Endothelial cell of umbilical vein (primary cell): Measurements from ENCODE around the gene PTBP2. TPM values are rescaled to one million over a fixed set of nuclear protein-coding genes. Genes with fewer than 3 reads are reported as not detected.

Experiments
- BruUV-seq: library from RNA; stranded (reverse); fragments of 400-500 nt; replicated peaks from 2 replicates; lab custom pipeline; 2021; lab: Mats Ljungman, UMichigan
- CTCF ChIA-PET: fragments of 300-600, 350-600 bp; sonication (Branson Sonifier 250); formaldehyde crosslinking; loops from one replicate; lab custom pipeline; 2021; ENCODE audit warnings: antibody characterized with exemption, inconsistent platforms; lab: Charles Lee
- POLR2A ChIA-PET: fragments of 300-600, 350-600 bp; sonication (Branson Sonifier 250); formaldehyde crosslinking; loops from one replicate; lab custom pipeline; 2021; ENCODE audit warnings: antibody characterized with exemption, inconsistent platforms; lab: Charles Lee
- DNase-seq: peaks from one replicate; pipeline ENCODE4 v3.0.0-alpha.2; 2011; ENCODE audit warnings: low read depth, low spot score
- FAIRE-seq: peaks from 2 replicates; lab custom pipeline; 2011; peaks lifted over from hg19 to GRCh38; lab: Jason Lieb, UNC
- H2AFZ ChIP-seq: 2 replicates; pipeline ENCODE4 v1.6.0; 2012; ENCODE audit warnings: low read depth, low read length, control low read depth, inconsistent platforms
- H3K27ac ChIP-seq: 2 replicates; pipeline ENCODE4 v1.5.1; 2011; ENCODE audit warnings: low read depth, mild to moderate bottlenecking, control low read depth, low read length, moderate library complexity; ENCODE audit not compliant: insufficient read depth
- H3K27me3 ChIP-seq, 2 experiments: 2 replicates each; pipeline versions ENCODE4 v1.6.0 to v1.6.1; 2011; ENCODE audit warnings: low read length in 2 of 2, mixed read lengths in 1 of 2; ENCODE audit not compliant: control insufficient read depth in 2 of 2, insufficient read depth in 2 of 2
- H3K36me3 ChIP-seq, 2 experiments: 2 replicates in 1 of 2; 3 replicates in 1 of 2; pipeline ENCODE4 v1.5.1; 2011; ENCODE audit warnings: low read length in 2 of 2, mild to moderate bottlenecking in 1 of 2, moderate library complexity in 1 of 2; ENCODE audit not compliant: control insufficient read depth in 2 of 2, insufficient read depth in 2 of 2; ENCODE audit errors: extremely low read depth in 1 of 2
- H3K4me1 ChIP-seq: 3 replicates; pipeline ENCODE4 v1.5.1; 2011; ENCODE audit warnings: mild to moderate bottlenecking, low read length; ENCODE audit not compliant: control insufficient read depth, insufficient read depth; ENCODE audit errors: extremely low read depth
- H3K4me2 ChIP-seq: 2 replicates; pipeline ENCODE4 v1.6.1; 2011; ENCODE audit warnings: low read length, control low read depth, mixed read lengths; ENCODE audit not compliant: insufficient read depth
- H3K4me3 ChIP-seq, 3 experiments: fragments of 200-600 bp in 1 of 3; sonication (generic), shearing (Covaris generic) in 1 of 3; replicated peaks in 1 of 3; 2 replicates each; pipeline ENCODE4 v1.5.1; 2011 to 2016; ENCODE audit warnings: control low read depth in 3 of 3, low read length in 3 of 3, mild to moderate bottlenecking in 2 of 3, inconsistent platforms in 1 of 3, low read depth in 1 of 3, moderate library complexity in 1 of 3; ENCODE audit not compliant: insufficient read depth in 1 of 3
- H3K79me2 ChIP-seq: 2 replicates; pipeline ENCODE4 v1.6.0; 2012; ENCODE audit warnings: low read length, inconsistent platforms; ENCODE audit not compliant: control insufficient read depth, insufficient read depth
- H3K9ac ChIP-seq: replicated peaks from 2 replicates; pipeline ENCODE3; 2011; ENCODE audit warnings: low read length, control low read depth; ENCODE audit not compliant: insufficient read depth; ENCODE audit errors: extremely low read depth
- H3K9me1 ChIP-seq: replicated peaks from 3 replicates; pipeline ENCODE4 v1.6.0; 2011; ENCODE audit warnings: mild to moderate bottlenecking, low read length; ENCODE audit not compliant: control insufficient read depth, insufficient read depth; ENCODE audit errors: extremely low read depth
- H3K9me3 ChIP-seq: replicated peaks from 2 replicates; pipeline ENCODE4 v1.5.1; 2012; ENCODE audit warnings: low read length, inconsistent platforms; ENCODE audit not compliant: control insufficient read depth, insufficient read depth
- H4K20me1 ChIP-seq: replicated peaks from 2 replicates; pipeline ENCODE3; 2011; ENCODE audit warnings: mild to moderate bottlenecking, low read length; ENCODE audit not compliant: control insufficient read depth, insufficient read depth; ENCODE audit errors: extremely low read depth
- EZH2 ChIP-seq: IDR thresholded peaks from 2 replicates; pipeline ENCODE4 v1.6.1; 2012; ENCODE audit warnings: borderline replicate concordance, low read depth, mild to moderate bottlenecking, moderate library complexity, low read length, inconsistent platforms; ENCODE audit not compliant: severe bottlenecking
- FOS ChIP-seq: IDR thresholded peaks from 2 replicates; pipeline ENCODE4 v1.6.1; 2011; ENCODE audit warnings: mild to moderate bottlenecking, low read length, moderate library complexity, borderline replicate concordance; ENCODE audit not compliant: insufficient read depth
- GATA2 ChIP-seq: IDR thresholded peaks from 2 replicates; pipeline ENCODE4 v1.7.0; 2011; ENCODE audit warnings: low read depth, mild to moderate bottlenecking, moderate library complexity, mixed read lengths, low read length; ENCODE audit not compliant: insufficient read length, insufficient read depth
- JUN ChIP-seq: IDR thresholded peaks from 2 replicates; pipeline ENCODE4 v1.6.1; 2011; ENCODE audit warnings: borderline replicate concordance, low read depth; ENCODE audit not compliant: insufficient read length, insufficient read depth
- MYC ChIP-seq: IDR thresholded peaks from one replicate; pipeline ENCODE4 v1.6.1; 2011; ENCODE audit warnings: mild to moderate bottlenecking, low read depth, low read length
- POLR2A ChIP-seq: IDR thresholded peaks from 2 replicates; pipeline ENCODE4 v1.6.1; 2012; ENCODE audit warnings: low read depth, mild to moderate bottlenecking, control low read depth, low read length
- POLR2AphosphoS5 ChIP-seq: IDR thresholded peaks from 2 replicates; pipeline ENCODE4 v1.6.1; 2012; ENCODE audit warnings: low read depth, mild to moderate bottlenecking, control low read depth, low read length, moderate library complexity; ENCODE audit not compliant: insufficient read depth
- dilution Hi-C: fragments of 300-500 bp; cut with MboI; formaldehyde crosslinking; loops from one replicate; pipeline ENCODE4 v1.15.0; 2019; ENCODE audit warnings: low sequenced_read_pairs; ENCODE audit not compliant: extremely low pct_ligation_motif_present
- intact Hi-C: fragments of 100-400 bp; cut with micrococcal nuclease; formaldehyde crosslinking; loops from one replicate; pipeline ENCODE4 v1.10.0; 2022
- polyA plus RNA-seq, 4 experiments: library from polyadenylated mRNA; depleted of rRNA in 3 of 4; stranded (reverse) in 3 of 4; unstranded in 1 of 4; fragments of >200 nt; gene quantifications; 2 replicates each; pipeline versions ENCODE4 v1.2.1 to v1.2.3, GENCODE V29; 2011 to 2012; ENCODE audit warnings: missing spikeins in 1 of 4
- total RNA-seq: library from RNA; stranded (reverse); gene quantifications from 2 replicates; pipeline ENCODE4 v1.2.3, GENCODE V29; 2021
- TF ChIP-seq, protein P1 (sequence below): IDR thresholded peaks from 2 replicates; pipeline ENCODE4 v1.6.1; 2011; ENCODE audit not compliant: insufficient read depth, insufficient read length
- TF ChIP-seq, protein P2 (sequence below), 2 donors: IDR thresholded peaks; 1 replicate in 1 of 2; 2 replicates in 1 of 2; pipeline ENCODE4 v1.5.1; 2011; ENCODE audit warnings: low read length in 2 of 2, mild to moderate bottlenecking in 2 of 2, moderate library complexity in 2 of 2, control low read depth in 1 of 2, inconsistent platforms in 1 of 2, low read depth in 1 of 2; ENCODE audit not compliant: insufficient read depth in 1 of 2; ENCODE audit errors: extremely low read depth in 1 of 2

PTBP2 gene
- total and polyA plus RNA-seq, 2 donors (not counting 3 experiments of a cell fraction or from before 2014, with no cell fraction given): 7.7 to 27.0 TPM

DNA sequence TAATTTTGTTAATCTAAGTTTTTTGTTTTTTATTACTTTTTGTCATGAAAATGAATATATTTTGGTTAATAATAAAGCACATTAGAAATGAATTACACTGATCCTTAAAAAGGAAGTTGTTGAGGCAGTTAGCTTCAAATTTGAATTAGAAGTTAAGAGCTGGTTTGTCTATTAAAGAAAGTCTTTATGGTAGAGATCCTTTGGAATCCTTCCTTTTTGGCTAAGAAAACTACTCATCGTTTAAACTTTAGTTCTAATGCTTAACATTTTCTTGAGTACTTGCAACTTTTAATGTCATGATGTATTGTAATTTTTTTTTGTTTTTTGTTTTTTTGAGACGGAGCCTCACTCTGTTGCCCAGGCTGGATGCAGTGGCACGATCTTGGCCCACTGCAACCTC lies 2.4 kb downstream of the PTBP2 start:
- Histone ChIP-seq H3K9ac (peak overlapping the region; percentile 98), H3K9me1 (no peaks in the 10 kb centered on the region), H3K4me3 (peak overlapping the region in 1 of 3 experiments; percentile 93), H3K27ac (no peak overlapping the region), H3K27me3 (no peaks in the 10 kb centered on the region), H3K79me2 (peaks cover 71% of the 10 kb centered on the region), H2AFZ (no peak overlapping the region), H3K36me3 (peaks cover 0 to 3% of the 10 kb centered on the region in 2 experiments), H3K4me2 (peak overlapping the region; percentile 99), H4K20me1 (peaks cover 11% of the 10 kb centered on the region), H3K4me1 (peaks cover 23% of the 10 kb centered on the region), H3K9me3 (no peaks in the 10 kb centered on the region)
- intact Hi-C loops: loop anchor here (2.0 to 10.0 kb wide), 5 partner anchors 335 to 1323 kb away; no protein-coding TSS in a partner anchor
- BruUV-seq: no TSS peak
- TF ChIP-seq EZH2 (no peak), JUN (no peak), GATA2 (no peak)
- TF ChIP-seq, protein P1, sequence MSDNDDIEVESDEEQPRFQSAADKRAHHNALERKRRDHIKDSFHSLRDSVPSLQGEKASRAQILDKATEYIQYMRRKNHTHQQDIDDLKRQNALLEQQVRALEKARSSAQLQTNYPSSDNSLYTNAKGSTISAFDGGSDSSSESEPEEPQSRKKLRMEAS: no peak
- POLR2A ChIA-PET: no interaction called here
- dilution Hi-C loops: no loop called here
- no peak for FAIRE-seq
- no peak for DNase-seq
- CTCF ChIA-PET: interaction anchor here (1.0 kb wide), 1 partner anchor 488 kb away, joined by 4 read pairs; no protein-coding TSS in a partner anchor

DNA sequence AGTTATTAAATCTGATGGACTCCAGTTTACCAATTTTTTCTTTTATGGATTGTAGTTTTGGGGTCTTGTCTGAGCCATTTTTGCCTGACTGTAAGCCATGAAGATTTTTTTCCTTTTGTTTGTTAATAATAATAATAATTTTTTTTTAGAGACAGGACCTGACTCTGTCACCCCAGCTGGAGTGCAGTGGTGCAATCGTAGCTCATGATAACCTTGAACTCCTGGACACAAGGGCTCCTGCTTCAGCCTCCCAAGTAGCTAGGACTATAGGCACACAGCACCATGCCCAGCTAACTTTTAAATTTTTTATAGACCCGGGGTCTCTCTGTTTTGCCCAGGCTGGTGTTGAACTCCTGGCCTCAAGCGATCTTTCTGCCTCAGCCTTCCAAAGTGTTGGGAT lies 6.3 kb downstream of the PTBP2 start:
- H3K27me3 ChIP-seq: no peaks in the 10 kb centered on the region
- intact Hi-C loops (loop anchor here (10.0 kb wide), 1 partner anchor 793 kb away; no protein-coding TSS in a partner anchor), dilution Hi-C loops (no loop called here)
- H3K4me3 ChIP-seq: no peak overlapping the region
- ChIA-PET POLR2A (interaction anchor here (1.1 kb wide), 1 partner anchor 15 kb away, joined by 3 read pairs; no protein-coding TSS in a partner anchor), CTCF (interaction anchor here (1.1 to 1.3 kb wide), 2 partner anchors 10 to 65 kb away, joined by 3 read pairs; no protein-coding TSS in a partner anchor)
- no peak overlapping the region for H3K27ac ChIP-seq
- TF ChIP-seq EZH2 (no peak), MYC (no peak), POLR2A (no peak), POLR2AphosphoS5 (no peak), FOS (no peak), GATA2 (no peak)
- TF ChIP-seq, protein P1: no peak
- TF ChIP-seq, protein P2, sequence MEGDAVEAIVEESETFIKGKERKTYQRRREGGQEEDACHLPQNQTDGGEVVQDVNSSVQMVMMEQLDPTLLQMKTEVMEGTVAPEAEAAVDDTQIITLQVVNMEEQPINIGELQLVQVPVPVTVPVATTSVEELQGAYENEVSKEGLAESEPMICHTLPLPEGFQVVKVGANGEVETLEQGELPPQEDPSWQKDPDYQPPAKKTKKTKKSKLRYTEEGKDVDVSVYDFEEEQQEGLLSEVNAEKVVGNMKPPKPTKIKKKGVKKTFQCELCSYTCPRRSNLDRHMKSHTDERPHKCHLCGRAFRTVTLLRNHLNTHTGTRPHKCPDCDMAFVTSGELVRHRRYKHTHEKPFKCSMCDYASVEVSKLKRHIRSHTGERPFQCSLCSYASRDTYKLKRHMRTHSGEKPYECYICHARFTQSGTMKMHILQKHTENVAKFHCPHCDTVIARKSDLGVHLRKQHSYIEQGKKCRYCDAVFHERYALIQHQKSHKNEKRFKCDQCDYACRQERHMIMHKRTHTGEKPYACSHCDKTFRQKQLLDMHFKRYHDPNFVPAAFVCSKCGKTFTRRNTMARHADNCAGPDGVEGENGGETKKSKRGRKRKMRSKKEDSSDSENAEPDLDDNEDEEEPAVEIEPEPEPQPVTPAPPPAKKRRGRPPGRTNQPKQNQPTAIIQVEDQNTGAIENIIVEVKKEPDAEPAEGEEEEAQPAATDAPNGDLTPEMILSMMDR (IDR thresholded peaks at IDR 0.05; ENCODE audit: extremely low read depth in 1 of 2, insufficient read depth in 1 of 2, low read depth in 1 of 2, low read length in 2 of 2): no peak
- peaks cover 100% of the 10 kb centered on the region for H3K79me2 ChIP-seq
- BruUV-seq: no TSS peak
- peaks cover 3 to 5% of the 10 kb centered on the region in 2 experiments for H3K36me3 ChIP-seq
- H2AFZ ChIP-seq: no peak overlapping the region
- H3K4me2 ChIP-seq: no peak overlapping the region
- no peaks in the 10 kb centered on the region for H3K9me1 ChIP-seq
- FAIRE-seq (no peak), DNase-seq (no peak)
- H3K9ac ChIP-seq: no peak overlapping the region
- H4K20me1 ChIP-seq: peaks cover 10% of the 10 kb centered on the region
- H3K4me1 ChIP-seq: peaks cover 12% of the 10 kb centered on the region
- H3K9me3 ChIP-seq: no peaks in the 10 kb centered on the region
